HG03469 (cell line): ENCODE results near the gene ADARB1.
"Not testable (repeated sequence)": the region's sequence is repeated elsewhere in the genome, so short reads cannot be mapped to it uniquely, and the experiment has no call there.

ENCODE experiments used
- ATAC-seq: cut with Tn5 transposase; IDR thresholded peaks from one replicate; pipeline ENCODE4 v1.9.1; 2021; ENCODE audit warnings: mild to moderate bottlenecking, moderate library complexity, moderate number of reproducible peaks; ENCODE audit not compliant: unreplicated experiment

The ADARB1 gene, protein sequence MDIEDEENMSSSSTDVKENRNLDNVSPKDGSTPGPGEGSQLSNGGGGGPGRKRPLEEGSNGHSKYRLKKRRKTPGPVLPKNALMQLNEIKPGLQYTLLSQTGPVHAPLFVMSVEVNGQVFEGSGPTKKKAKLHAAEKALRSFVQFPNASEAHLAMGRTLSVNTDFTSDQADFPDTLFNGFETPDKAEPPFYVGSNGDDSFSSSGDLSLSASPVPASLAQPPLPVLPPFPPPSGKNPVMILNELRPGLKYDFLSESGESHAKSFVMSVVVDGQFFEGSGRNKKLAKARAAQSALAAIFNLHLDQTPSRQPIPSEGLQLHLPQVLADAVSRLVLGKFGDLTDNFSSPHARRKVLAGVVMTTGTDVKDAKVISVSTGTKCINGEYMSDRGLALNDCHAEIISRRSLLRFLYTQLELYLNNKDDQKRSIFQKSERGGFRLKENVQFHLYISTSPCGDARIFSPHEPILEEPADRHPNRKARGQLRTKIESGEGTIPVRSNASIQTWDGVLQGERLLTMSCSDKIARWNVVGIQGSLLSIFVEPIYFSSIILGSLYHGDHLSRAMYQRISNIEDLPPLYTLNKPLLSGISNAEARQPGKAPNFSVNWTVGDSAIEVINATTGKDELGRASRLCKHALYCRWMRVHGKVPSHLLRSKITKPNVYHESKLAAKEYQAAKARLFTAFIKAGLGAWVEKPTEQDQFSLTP

DNA sequence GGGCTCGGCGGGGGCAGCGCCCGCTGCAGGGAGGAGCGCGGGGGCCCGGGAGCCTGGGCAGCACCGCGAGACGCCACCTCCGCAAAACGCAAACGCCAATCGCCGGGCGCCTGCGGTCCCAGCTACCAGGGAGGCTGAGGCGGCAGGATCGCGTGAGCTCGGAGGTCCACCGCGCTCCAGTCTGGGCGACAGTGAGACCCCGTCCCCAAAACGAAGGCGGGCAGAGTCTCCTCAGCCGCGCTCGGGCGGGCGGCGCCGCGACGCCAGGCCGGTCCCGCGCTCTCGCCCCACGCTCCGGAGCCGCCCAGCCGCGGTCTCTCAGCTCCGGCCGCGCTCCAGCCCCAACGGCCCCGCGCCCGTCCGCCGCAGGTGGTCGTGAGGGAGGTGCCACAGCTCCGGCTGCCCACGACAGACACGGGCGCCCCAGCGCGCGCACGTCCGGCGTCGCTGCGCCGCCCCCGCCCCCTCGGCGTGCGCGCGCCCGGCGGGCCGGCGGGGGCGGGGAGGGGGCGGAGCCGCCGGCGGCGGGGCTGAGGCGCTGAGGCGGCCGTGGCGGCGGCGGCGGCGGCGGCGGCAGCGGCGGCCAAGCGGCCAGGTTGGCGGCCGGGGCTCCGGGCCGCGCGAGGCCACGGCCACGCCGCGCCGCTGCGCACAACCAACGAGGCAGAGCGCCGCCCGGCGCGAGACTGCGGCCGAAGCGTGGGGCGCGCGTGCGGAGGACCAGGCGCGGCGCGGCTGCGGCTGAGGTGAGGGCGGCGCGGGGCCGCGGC is at the start of gene ADARB1:
Gene ADARB1 (plus strand): TSS at position 533 of the 770 bp plus-strand sequence. CDS start 97,077 bp downstream, outside the sequence.
- no peak for ATAC-seq

DNA sequence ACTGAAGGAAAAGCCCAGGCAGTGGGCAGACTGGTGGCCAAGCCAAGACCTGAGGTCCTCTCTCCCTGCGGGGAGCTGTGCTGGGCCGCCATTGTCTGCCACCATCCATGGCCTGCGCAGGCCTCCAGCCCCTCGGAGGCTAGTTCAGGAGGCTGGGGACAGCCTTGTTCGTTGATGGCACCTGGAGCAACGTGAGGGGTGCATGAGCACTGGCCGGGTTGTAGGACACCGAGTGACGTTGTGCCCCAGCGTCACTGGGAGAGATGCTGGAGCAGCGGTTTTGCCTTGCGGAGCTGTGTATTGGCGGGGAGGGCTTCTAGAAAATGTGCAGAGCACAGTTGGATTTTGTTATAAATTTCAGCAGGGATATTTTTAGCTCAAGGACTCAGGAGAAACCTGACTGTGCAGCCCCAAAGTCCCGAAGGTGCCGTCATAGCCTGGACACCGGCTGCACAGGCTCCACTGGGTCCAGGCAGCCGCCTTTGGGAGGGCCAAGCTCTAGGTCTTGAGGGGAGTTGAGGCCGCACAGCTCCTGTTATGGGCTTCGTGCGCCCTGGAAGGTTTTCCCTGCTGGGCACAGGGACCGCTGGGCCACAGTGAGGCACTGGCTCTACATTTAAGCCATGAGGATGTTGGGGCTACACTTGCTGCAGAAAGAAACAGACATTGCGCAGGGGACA is 48.2 kb upstream of the ADARB1 start:
- no peak for ATAC-seq

DNA sequence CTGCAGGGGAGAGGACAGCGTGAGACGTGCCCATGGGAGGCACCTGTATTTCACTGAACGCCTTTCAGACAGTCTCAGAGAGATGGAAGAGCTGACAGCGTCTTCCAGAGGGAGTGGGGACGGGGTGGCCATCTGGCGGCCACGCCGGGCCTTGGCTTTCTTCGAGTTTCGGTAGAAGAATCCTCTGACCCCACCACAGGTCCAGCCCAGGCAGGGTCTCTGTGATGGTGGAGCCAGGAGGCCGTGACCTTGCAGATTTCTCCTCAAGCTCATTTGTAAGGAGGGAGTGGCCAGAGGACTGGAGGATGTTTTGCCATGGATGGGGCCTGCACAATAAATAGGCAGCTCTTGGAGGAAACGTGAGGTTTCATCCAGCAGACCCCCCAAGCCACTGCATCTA is 47.6 kb upstream of the ADARB1 start:
- no peak for ATAC-seq

DNA sequence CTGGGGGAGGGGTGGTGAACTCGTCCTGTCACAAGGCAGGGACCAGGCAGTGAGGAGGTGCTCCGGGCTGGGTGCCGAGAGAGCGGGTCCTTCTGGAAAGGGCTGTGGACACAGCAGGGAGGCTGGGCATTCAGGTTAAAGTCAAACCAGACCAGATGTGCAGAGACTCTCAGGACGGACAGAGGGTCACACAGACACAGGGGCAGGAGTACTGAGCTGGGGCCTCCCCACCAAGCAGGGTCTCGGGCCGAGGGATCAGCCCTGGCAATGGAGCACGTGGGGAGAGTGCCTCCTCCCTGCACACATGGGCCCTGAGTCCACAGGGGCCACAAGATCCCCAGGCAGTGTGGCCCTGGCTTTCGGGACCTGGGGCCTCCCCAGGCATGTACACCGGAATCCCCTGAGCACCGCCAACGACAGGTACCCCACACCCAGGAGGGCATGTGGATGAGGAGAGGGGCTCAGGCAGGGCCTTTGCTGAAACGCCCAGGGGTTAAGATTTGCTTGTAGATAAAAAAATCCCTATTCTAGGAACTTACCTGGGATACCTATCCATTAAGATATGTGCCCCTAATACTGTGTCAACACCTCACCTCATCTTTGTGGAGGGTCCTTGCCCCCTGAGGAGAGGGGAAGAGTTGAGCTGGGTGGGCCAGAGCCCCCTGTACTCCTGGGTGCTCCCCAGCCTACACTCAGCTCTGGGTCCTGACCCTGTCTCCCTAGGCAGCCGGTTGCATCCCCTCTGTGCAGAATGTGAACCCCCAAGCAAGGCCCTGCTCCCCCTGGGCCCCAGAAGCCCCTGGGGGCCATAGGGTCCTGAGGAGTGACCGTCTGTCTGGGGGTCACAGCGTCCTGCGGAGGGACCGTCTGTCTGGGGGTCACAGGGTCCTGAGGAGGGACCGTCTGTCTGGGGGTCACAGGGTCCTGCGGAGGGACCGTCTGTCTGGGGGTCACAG is 46.9 kb upstream of the ADARB1 start:
- no peak for ATAC-seq

DNA sequence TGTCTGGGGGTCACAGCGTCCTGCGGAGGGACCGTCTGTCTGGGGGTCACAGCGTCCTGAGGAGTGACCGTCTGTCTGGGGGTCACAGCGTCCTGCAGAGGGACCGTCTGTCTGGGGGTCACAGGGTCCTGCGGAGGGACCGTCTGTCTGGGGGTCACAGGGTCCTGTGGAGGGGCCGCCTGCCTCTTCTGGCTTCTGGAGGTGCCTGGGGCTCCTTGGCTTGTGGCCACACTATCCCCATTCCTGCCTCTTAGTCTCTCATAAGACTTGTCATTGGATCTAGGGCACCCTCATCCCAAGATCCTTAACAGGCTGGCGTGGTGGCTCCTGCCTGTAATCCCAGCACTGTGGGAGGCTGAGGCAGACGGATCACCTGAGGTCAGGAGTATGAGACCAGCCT is 45.7 kb upstream of the ADARB1 start:
- ATAC-seq = not testable (repeated sequence)

DNA sequence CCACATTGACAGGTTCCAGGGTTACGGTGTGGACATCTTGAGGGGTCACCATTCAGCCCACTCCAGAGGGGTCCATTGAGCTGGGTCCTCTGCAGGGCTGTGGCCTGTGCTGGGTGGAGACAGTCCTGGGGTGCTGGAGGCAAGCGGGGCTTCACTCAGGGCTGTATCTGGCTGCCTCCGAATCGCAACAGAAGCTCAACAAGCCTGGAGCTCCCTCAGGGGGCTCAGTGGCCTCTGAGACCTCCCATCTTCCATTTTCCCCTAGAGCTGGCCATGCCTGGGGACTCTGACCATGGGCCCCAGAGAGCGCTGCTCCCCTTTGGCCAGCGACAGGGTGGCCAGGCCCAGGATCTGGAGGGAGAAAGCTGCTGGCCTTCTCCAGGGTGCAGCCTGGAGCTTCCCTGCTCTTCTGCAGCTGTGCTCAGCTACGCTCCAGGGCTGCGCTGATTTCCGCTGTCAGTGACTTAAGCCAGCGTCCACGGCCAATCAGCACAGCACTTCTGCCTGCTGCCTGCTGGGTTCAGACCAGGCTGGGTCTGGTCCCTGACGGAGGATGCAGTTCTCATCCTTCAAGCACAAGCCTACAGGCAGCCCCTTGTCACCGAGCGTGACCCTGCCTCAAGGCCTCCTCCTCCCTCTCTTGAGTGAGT is 45.0 kb upstream of the ADARB1 start:
- no peak for ATAC-seq

DNA sequence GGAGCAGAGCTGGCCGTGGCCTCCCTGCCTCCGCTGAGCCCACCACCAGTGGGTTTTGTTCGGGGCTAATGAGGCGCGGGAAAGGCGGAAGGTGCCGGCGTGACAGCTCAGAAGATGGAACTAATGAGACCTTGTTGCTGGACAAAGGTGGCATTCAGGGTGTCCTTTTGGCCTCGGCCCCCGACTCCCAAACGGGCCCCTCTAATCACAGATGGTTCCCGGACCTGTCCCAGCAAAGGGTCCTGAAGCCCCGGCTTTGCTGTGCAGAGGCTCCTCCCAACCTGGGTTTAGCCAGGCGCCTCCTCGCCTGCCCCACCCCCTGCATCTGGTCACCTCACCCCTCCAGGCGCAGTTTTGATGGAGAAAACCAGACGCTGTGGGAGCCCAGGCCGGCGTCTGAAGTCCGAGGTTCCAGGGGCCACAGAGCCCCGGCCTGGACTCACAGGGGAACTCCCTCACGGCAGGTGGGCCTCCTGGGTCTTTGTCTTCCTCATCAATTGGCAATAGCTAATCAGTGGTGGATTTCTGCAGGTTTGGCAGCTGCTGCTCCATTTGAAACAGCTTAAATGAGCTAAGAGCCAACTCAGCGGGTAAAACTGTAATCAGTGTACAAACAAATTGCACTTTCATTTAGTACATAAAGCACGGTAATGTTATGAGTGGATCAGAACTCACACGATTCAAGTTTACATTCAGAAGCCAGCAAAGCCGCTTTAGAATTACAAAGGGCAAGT is 44.3 kb upstream of the ADARB1 start:
- ATAC-seq = no peak

DNA sequence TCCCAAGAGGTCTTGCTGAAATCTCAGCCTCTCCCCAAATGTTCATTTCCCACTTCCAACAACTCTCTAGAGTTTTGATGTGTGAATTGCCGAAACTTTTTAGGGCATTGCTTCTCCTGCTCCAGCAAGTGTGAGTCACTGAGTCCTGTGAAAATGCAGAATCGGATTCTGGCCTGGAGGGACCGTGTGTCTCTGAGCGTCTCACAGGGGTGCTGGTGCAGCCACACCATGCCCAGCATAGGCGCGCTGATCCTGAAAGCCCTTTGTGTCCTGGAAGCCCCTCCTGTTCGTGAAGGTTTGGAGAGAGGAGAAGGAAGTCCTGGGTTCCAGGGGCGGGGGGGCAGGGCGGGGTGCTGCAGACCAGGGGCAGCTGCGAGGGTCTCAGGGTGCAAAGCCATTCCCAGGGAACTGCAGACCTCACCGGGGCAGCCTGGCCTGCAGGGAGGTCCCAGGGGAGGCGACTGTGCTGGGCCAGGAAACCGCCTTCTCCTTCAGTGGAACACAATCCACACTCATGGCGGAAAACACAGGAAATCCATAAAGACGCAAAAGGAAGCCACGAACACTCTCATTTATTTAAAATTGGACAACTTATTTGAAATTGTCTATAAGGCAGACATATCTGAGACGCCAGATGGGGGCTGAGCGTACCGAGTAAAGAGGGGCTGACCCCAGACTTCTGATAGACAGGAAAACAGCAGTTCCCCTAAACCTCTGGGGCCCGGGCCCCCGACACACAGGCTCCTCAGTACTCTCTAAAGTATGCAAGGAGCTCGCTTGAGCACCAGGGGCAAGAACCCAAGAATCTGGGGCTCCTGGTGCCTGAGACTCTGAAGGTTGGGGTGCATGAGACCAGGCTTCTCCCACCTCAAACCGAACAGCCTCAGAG is 43.5 kb upstream of the ADARB1 start:
- ATAC-seq = no peak

DNA sequence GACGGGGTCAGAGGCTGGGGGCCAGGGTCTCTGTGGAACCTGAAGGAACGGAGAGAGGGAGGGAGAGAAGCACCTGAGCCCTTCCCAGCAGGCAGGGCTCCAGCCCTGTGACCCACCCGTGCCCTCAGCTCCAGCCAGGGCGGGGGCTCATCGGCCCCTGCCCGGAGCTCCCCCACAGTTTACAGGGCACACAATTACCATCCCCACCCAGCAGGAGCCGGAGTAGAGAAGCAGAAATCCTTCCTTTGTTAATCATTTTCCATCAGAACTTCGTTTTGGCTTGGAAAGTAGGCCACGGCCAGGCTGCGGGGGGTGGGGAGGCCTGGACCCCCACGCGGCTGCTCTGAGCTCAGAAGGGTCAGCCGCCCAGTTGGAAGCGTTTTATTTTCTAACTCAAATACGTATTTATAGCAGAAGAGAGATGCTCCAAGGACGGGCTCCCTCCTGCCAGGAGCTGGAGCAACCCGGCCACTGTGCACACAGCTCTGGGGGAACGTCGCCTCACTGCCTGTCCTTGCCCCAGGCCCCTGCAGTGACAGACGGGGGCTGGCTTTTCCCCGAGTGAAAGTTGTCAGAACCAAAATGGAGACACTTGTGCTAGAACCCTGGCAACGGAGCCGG is 42.7 kb upstream of the ADARB1 start:
- ATAC-seq = no peak

DNA sequence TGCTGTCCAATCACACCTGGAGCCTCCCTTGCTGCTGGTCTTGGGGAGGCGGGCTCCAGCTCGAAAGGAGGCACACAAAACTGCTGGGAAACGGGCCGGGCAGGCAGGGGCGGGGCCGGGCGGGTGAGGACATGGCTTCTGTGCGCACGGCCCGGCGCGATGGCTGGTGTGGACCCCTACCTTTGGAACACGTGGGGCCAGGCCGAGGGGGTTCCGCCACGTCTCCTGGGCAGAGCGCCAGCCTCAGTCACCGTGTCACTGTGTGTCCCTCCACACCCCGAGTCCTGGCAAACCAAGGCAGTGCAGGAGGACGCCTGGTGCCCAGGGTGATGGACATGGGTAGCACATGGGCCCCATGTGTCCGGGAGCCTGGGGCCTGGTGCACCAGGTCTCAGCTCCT is 42.0 kb upstream of the ADARB1 start:
- no peak for ATAC-seq

DNA sequence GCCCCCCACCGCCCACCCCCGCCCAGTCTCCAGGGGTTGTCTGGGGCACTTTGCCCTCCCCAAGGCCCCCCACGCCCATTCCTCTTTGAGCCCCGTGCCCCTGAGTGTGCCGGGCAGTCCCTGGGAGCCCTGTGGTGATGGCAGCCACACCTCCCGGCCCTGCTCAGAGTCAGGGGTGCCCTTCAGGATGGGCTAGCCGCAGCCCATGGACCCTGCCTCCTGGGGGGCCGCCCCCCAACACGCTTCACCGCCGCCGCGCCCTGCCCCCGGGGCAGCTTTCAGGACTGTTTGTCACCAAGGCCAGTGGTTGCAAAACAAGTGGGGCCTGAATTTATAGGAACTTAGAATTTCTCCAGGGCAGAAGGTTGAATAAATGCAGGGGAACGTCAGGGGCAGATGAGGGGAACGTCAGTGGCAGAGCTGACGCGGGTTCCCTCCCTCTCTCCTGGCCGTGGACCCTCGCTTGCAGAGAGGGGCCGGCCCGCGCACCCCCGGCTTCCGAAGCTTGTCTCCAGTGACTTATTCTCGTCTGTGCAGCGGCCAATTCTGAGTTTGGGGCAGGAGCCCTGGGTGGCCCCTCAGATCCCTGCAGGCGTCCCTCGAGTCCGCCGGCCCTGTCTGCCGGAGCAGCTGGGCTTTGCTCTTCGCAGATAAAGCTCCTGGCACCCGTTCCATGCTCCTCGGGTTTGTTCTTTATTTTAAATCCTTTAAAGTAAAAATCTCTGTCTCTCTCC is 41.2 kb upstream of the ADARB1 start:
- ATAC-seq = no peak

DNA sequence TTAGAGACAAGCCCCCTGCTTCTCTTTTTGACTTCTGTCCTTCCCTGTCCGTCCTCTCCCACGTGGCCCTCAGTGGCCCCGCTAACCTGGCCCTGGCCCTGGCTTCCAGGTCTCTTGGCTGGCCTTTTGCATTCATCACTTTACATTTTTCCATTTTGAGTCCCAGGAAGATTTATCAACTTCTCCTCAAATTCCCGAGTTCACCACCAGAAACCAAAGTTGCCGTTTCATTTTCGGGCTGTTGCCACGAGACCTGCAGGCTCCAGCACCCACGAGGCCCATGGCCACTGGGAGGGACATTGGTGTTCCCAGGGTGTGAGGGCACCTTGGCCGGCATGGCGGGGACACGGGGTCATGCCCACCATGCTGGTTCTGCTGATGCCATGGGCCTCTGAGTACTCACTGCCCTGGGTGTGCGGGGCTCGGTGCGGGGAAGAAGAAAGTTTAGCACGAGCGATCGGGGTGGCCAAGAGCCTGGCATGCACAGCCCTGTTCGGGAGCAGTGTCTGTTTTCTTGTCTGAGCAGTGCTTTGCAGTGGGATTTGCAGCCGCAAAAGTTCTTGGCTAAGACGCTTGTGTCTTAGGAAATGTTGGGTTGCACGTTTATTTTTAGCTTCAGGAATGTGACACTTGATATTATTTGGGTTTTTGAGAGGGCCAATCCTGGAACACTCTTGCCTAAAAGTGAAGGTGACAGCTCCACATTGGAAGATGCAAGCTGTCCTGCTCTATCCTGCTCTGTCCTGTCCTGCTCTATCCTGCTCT is 40.4 kb upstream of the ADARB1 start:
- no peak for ATAC-seq

DNA sequence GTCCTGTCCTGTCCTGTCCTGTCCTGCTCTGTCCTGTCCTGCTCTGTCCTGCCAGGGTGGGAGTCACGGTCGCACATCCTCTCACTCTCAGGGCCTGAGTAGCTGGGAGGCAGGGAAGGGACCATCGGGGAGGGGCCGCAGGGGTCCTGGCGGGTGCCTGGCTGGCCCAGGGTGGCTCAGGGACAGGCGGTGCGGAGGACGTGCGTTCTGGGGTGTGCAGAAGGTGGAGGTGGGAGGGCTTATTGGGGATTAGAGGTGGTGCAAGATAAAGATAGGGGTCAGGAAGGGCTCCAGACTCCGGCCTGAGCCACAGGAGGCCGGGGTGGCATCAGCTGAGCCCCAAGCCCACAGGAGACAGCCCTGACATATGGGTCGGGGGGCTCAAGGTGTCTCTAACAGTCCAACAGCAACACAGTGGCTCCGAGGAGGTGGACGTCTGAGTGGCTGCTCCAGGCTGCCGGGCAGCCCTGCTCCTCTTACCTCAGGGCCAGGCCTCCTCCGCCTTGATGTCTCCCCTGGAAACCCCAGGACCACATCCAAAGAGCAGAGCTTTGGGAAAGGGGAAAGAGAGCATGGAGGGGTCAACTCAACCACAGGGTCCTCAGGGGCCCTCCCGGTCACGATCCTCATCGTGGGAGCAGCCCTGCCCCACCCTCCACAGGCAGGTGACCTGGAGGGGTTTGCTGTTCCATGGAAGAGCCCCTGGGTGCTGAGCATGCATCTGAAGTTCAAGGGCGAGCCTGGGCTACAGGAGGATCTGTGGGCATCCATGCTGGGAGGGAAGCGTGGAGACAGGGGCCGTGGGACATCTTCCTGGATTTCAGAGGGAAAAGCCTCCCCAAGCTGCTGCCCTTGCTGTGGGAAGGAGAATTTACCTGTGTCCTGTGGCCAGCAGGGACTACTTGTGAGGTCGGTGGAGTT is 39.6 kb upstream of the ADARB1 start:
- ATAC-seq = no peak

DNA sequence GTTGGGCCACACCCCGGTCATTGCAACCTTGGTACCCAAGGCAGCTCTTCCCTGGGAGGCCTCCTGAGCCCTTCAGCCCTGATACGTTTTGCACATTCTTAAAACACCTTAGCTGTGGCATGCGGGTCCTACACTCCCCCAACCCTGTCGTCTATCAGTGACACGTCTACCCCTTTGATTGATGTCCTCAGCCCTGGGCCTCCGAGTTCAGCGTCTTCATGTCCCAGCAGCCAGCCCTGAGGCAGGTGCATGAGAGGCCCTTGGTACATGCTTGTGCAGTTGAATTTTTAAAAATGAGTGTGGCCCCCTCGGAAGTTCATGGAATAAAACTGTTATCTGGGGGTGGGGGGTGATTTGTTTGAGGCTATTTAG is 38.9 kb upstream of the ADARB1 start:
- ATAC-seq = no peak

DNA sequence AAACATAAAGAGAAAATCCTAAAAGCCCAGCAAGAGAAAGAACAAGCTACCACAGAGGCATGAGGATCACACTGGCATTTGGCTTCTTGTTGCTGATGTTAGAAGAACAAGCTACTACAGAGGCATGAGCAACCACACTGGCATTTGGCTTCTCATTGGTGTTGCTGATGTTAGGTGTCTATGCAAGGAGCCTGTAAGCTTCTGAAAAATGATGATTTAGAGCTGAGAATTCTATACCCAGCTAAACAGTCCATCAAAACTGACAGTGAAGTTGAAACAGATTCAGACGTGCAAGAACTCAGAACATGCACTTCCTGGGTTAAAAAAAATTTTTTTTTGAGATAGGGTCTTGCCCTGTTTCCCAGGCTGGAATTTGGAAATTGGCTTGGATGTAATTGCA is 37.8 kb upstream of the ADARB1 start:
- no peak for ATAC-seq
